Left renal cortex interstitium (tissue), 4 donors: ENCODE results near the gene SLC16A12. TPM values are rescaled to one million over a fixed set of nuclear protein-coding genes. Genes with fewer than 3 reads are reported as not detected.

Source experiments
- DNase-seq, 4 donors: peaks; one replicate each; pipeline ENCODE4 v3.0.0-alpha.2; 2013; ENCODE audit warnings: low read depth in 4 of 4, low spot score in 2 of 4, missing footprints in 1 of 4
- polyA plus RNA-seq, 4 donors: library from polyadenylated mRNA; unstranded; fragments of 120-200 nt; gene quantifications; one replicate each; pipeline ENCODE4 v1.2.1, GENCODE V29; 2013; ENCODE audit not compliant: insufficient read length in 4 of 4

SLC16A12 gene
- polyA plus RNA-seq, 4 donors: 27.3 to 35.1 (median 29.6) TPM

DNA sequence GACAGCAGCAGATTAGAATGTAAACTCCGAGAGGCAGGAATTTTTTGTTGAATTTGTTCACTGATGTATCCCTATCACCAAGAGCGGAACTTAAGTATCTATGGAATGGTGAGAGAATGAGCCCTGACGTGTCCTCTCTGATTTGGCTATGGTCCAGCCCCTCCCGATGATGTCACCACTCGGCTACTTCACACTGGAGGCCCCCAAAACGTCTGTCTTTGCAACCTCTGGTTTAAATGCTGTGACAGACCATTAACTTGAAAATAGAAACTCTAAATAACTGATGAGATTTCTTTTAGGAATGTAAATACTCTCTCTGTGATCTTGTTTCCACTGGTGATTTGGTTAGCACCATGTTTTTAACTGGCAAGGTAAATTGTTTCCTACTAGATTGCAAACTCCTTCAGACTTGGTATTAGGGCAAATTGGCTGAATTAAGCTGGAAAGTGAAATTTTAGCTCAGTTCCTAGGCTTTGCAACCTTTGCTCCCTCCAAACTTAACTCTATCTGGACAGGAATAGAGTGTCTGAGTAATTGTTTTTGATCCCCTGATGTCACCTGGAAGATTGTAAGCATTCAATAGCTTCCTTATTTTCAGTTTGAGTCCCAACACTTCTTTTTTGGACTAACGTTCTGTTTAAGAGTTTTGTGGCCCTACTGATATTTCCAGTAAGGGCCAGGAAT is 19.1 kb downstream of the SLC16A12 start:
- DNase-seq: no peak

DNA sequence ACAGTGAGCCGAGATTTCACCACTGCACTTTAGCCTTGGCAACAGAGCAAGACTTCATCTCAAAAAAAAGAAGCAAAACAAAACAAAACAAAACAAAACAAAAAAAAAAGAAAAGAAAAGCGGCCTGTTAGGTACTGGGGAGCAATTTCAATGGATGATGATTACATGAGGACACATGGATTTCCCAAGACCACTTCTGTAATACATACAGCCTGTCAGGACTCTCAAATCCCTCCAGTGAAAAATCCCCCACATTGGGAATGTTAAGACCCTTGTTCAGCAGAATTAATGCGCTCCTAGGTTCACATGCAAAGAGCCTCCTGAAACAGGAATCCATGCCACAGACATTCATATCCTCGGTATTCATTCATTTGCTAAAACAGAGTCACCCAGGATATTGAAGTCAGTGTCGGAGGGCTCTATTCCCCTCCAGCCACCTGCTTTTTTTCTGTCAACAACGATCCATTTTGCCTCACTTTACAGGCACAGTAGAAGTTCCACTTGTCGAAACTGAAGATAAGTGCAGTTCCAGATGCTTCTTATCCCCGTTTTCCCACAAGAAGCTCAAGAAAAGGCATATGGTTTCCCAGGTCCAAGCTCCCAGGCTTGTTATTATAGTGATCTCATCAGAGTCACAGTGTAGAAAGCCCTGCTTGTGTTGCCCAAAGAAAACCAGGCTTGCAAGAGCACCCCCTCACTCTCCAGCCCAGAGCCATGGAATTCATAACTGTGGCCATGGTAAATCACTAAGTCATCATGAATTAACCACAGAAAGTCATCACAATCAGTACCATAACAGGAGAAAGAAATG is 20.2 kb downstream of the SLC16A12 start:
- no peak for DNase-seq

DNA sequence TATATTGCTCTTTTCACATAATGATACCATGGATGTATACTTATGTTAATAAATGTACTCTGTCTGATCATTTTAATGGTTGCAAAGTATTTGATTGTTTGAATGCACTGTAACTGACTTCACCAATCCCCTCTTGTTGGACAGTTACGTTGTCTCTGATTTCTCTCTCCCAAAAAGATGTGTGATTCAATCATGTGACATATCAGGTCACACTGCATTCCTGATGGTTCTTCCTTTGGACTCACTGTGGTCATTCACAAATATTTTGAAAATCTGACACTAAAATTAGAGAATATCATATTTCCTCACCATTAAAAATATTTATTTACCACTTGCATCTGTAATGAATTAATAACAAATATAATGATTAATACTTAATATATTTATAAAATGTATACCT is 22.2 kb downstream of the SLC16A12 start:
- no peak for DNase-seq

DNA sequence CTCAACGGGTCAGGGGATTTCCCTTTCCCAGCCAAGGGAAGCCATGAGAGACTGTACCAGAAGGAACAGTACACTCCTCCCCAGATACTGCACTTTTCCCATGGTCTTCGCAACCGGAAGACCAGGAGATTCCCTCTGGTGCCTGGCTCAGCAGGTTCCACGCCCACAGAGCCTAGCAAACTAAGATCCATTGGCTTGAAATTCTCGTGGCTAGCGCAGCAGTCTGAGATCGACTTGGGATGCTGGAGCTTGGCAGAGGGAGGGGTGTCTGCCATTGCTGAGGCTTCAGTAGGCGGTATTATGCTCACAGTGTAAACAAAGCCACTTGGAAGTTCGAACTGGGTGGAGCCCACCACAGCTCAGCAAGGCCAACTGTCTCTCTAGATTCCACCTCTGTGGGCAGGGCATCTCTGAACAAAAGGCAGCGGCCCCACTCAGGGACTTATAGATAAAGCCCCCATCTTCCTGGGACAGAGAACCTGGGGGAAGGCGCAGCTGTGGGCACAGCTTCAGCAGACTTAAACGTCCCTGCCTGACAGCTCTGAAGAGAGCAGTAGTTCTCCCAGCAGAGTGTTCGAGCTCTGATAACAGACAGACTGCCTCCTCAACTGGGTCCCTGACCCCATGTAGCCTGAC is 29.6 kb downstream of the SLC16A12 start:
- DNase-seq: no peak

DNA sequence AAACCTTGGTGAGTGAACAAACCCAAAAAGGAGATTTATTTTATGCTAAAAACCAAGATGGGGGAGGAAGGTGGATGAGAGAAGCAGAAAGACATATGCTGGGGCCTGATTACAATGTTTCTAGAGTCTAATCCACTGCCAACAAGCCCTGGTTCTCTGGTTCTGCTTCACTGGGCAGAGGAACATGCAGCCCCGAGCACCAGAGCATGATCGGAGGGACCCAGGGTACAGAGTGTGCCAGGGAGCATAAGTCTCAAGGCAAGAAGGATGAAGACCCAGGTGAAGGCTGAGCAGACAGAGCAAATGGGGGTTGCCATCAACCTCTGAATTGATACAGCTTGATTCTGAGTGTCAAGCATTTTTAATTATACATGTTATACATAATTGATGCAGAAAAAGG is 30.7 kb downstream of the SLC16A12 start:
- no peak for DNase-seq

DNA sequence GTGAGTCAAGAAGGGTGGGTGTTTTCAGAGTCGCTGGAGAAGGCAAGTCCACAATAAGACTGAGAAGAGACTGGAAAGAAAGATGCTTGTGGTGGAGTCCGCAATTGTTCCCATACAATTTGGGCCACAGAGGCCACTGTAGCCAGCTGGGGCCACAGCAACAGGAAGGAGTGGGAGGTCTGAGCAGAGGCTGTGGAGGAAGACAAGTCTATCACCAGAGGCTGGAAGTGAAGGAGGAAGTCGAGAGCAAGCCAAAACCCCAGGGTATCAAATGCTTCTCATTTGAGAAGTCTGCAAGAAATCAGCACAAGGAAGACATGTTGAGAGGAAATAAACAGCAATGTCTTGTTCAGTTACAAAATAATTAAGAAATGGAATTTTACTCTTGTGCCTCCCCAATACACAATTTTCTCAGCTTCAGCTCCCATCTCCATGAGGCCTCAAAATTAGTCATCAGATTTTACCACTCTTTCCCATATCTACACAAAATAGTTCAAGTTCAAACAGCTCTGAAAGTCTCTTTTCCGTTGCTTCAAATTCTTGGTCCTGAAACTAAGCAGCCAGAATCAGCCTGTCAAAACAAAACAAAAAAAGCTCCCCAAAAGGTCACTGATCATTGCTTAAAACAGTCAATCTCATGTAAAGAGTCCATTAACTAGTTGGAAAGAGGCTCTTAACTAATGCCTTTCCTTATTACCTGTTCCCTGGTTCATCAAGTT is 31.6 kb downstream of the SLC16A12 start:
- DNase-seq: no peak

DNA sequence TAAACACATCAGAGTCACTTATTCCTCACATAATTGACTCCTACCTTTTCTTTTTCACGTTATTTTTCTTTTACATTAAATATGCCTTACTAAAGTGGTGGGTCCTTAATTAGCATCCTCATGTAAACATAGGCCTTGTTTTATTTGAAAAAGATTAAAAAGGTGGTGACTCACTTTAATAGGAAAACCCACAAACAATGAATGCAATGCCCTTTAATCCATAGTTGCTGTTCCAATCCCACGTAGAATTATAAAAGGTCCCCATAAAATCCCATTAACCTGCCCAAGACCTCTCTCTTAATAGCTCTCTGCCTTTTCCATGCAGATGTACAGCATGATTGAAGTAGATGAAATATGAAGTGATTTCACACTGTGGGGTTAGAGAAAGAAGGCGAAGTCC is 32.2 kb downstream of the SLC16A12 start:
- no peak for DNase-seq

DNA sequence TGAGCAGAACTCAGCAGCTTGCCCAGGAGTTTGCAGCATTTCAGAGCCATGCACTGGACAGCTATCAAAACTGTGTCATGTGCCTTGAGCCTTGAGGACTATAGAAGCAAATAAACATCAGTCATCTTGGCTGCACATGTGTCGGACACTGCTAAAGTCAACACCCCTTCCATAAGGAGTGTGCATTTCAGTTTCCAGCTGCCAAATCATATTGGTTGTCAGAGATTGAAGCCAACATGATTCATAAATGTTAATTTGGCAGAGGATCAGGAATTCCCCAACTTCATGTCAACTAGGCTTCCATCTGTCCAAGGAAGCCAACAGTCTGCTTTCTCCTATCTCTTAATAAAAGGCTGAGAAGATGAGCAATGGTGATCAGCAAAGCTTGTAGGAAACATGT is 32.8 kb downstream of the SLC16A12 start:
- DNase-seq: no peak

DNA sequence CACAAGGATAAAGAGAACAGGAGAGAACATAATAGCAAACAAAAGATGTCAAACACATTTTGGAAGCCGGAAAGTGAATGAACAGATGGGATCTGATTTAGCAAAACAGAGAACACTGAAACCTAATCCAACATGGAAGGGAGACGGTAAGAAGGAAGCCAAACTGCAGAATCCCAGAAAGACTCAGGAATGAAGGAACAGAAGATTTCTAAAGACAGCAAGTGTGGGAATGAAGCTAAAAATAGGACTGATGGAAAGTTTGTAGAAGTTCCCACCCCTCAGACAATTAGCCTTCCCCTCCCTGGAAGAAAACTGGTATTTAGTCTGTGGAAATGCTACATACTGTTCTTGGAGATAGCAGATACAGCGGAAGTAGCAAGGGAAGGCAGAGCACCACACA is 40.8 kb downstream of the SLC16A12 start:
- DNase-seq: no peak

DNA sequence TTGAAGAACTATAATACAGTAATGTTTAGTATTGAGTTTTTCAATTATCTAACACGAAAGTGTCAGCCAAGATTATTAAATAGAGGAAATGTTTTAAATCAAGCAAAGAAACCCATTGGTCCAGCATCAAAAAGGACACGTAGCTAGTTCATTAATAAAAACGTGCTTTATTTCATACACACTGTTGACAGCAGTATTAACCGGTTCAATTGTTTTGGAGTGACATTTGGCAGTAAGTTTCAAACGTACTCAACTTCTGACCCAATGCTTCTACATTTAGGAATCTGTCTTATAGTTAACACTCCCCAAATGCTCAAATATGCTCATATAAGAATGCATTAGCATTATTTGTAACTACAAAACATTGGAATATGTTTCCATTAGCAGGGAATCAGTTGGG is 41.3 kb downstream of the SLC16A12 start:
- no peak for DNase-seq

DNA sequence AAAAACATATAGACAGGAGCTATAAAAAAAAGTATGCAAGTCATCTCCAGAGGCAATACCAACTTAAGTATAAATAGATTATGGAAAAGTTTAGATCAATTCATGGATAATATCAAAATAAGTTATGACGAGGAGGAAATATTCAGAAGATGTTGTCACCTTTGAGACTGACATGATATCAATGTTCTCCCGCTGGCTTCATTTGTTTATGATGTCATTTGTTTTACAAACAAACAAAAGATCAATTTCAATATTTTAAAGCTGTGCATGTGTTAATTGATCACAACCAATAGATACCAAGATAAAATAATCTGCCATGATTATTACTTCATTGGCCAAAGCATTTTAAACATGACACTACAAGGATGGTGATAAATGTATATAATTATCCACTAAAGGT is 43.5 kb downstream of the SLC16A12 start:
- no peak for DNase-seq

DNA sequence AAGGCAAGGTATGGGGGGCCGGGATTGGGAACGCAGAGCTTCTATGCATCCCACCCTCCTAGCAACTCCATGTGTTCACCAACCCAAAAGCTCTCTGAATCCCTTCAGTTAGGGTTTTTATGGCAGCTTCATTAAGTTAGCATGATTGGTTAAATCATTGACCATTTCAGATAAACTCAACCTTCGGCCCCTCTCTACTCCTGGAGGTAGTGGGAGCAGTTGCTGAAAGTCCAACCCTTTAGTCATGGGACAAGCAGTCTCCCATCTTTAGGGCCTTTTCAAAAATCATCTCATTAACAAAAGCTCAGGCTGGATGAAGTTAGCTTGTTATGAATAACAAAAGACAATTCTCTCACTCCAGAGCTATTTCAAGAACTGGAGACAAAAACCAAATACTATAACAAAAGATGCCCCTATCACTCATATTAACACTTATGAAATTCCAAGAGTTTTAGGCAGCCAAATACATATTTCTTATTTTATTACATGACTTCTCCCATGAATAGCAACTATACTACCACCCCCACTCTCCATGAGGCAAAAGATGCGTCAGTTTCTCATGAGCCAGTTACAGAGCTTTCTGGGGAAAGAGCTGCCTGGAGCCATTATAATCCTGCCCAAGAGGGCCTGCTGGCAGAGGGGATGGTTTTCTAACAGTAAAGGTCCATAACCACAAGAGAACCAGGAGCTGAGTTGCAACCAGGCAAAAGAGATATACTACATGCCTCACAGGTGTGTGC is 44.6 kb downstream of the SLC16A12 start:
- no peak for DNase-seq

DNA sequence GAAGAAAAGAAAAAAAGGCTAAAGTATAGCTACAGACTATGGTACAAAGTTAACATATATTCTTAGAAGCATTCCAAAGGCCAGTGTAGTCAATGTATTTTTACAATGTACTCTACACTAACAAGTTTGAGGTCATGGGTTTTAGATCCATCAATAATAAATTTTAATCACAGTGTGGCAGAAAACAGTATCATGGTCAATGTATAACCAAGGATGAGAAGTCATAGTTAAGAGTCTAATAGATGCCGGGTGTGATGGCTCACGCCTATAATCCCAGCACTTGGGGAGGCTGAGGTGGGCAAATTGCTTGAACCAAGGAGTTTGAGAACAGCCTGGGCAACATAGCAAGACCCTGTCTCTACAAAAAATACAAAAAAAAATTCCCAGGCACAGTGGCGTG is 53.1 kb downstream of the SLC16A12 start:
- no peak for DNase-seq

DNA sequence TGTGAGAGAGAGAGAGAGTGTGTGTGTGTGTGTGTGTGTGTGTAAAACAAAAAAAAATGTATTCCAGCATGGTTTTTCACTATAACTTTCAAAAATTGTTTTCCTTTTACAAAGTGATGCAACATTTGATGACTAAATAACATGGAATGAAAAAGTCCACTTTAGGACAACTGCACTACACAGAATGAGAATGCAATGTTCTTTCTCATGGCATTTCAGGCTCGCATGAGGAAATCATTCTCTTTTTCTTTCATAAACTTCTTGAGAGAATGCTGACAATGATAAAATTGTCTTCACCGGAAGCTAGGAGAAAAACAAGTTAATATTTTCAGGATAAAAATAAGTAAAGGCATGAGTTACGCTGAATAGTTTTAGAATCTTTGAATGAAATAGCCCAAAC is 53.7 kb downstream of the SLC16A12 start:
- DNase-seq: no peak

DNA sequence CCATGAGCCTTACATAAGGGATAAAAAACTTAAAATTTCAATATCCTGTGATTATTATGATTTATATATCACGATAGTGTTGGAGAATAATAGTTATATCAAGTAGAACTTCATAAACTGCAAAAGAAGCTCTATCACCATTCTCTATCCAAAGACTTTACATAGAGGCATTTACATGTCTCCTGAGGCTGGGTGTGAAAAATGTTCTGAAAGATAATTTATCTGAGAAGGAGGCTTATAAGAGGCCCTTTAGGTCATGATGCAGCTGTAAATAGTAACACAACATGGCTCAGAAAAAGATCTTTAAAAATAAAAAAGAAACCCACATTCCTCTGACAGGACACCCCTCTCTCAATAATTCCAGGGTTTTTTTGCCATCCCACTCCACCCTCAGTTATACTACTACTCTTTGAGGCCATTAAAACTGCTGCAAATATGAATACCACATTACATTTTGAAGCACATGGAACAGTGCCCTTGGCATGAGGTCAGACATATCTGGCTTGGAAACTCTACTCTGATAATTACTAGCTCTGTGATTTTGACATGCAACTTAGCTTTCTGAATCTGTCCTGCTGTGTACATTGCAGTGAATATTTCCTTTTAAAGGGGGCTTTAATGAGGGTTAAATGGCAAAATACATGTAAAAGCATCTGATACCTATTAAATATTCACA is 55.5 kb downstream of the SLC16A12 start:
- DNase-seq: no peak

DNA sequence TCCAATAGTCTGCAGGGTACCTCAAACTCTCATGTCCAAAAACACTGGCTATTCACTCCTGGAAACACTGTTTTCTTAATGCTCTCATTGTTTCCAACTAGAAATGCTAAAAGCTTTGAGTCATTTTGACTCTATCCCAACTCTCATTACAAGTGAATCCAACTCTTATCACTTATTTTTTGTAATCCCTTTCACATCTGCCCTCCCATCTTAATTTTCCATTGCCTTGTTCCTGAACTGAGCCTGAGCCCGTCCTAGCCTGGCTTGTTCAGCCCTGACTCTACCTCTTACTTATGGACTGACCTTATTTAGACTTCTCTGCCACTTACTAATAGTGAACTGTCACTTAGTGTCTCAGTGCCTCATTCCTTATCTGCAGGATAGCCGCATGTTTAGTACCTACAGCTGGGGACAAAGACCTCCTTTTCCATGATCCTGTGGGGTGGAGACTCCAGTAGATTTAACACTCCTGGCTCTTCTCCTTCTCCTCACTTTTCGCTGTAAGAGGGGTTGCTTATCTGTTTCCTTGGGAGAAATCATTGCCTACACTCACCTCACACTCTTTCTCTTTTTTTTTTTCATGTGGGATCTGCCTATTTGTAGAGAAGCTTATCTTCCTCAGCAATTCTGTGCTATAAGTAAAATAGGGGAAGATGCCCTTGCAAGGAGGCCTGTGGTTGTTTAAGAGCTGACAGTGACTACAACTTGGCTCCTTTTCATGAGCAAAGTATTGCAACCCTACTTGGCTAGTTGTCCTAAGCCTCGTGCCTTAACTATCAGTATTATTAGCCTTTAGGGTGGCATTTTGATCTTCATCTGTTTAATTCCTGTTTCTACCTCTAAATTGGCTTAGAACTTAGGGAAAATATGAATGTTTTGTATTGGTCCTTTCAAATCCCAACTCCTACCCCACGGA is 56.4 kb downstream of the SLC16A12 start:
- no peak for DNase-seq

DNA sequence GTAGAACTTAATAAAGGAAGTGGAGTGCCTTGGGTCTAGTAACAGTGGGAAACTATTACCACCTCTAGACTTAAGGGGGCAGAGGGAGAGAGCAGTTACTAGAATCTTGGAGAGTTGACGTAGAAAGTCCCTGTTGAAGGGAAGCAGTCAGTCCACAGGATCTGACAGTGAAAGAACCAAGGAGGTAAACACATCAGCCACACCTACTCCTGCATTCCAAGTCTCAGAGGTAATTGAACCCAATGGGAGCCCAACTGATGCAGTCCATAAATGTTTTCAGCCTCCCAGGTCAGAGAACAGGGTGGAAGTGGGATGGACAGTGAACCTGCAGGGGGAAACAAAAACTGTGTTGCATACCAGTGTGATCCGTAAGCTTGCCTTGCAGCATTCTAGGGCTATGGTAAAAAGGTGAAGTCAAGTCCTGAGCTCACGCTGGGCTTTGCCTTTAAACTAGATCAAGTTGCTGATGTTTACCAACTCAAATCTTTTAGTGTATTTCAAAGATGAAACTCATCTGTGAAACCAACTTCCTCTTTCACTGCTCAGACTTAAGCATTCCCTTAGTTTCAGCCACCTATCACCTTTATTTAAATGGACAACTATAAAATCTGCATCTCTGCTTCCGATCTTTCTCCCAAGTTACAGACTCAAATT is 57.2 kb downstream of the SLC16A12 start:
- no peak for DNase-seq

DNA sequence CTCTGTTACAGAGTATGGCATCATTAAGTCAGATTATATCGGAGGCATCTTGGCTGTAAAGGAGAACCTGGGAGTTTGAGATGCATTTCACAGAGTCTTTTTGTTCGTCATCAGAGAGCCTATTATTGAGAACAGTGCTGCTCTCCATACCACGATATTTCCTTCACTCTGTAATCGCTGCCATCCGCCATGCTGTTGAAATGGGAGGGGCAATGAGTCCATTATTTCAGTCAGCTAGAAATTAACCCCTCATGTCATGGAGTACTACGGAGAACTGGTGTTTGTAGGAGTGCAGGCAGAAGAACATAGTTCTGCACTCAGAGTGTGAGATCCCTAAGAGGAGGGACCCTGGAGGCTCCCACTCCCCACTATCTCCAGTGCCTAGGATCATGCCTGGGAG is 59.2 kb downstream of the SLC16A12 start:
- DNase-seq: no peak
